ENCODE measurements around the gene PIK3R1. TPM values are rescaled to one million over a fixed set of nuclear protein-coding genes. Genes with fewer than 3 reads are reported as not detected.
"Not testable (repeated sequence)": the region's sequence is repeated elsewhere in the genome, so short reads cannot be mapped to it uniquely, and the experiment has no call there.

Gene PIK3R1
- total RNA-seq, 2 experiments from 2014 or later, result 41.0 to 44.3 TPM

DNA sequence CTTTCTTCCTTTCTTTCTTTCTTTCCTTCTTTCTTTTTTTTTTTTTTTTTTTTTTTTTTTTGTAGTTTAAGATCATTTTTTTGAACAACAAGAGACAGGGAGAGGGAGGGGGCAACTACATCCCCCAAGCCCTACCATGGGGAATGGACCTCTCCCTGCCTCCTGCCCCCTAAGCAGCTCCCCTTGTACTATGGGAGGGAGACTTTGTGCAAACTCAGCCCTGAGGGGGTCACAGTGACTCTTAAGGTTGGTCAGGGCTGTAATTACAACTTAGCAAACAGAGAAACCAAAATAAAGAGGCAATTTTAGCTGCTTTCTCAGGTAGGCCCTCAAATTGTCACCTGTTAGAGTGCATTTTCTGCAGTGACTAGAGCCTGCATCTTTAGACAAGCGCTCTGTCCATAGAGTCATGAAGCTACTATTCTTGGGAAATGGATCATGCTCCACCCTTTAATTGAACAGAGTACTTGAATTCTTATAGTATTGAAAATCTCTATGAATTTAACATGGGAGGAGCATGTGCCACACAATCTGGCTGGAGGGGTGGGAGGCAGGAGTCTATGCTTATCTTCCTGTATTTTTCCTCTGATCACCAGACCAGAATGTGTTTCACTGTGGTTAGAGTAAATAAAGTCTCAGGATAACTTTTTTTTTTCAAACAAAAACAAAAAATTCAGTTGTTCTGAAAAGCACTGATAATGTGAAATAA lies 24.3 kb upstream of the PIK3R1 start:
- ChIA-PET CTCF (interaction anchor here (0.7 kb wide), 1 partner anchor 453 kb away, joined by 4 read pairs; no protein-coding TSS in a partner anchor), POLR2A (no interaction called here)

DNA sequence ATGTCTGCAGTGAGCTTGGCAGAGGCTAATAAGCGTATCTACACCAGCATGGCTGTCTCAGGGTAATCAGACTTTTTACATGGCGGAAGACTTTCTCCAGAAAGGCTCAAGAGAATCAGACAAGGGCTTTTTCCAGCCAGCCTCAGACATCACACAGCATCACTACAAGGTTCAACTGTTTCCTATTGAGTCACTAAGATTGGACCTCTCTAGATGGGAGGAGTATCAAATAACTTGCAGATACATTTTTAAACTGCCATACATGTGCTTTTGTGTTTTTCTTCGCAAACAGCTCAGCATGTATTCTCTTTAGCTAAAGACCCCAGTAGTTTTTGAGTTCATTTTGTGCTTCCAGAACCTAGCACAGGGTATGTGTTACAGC lies 22.9 kb upstream of the PIK3R1 start:
- CTCF ChIA-PET, result no interaction called here
- POLR2A ChIA-PET, result no interaction called here

DNA sequence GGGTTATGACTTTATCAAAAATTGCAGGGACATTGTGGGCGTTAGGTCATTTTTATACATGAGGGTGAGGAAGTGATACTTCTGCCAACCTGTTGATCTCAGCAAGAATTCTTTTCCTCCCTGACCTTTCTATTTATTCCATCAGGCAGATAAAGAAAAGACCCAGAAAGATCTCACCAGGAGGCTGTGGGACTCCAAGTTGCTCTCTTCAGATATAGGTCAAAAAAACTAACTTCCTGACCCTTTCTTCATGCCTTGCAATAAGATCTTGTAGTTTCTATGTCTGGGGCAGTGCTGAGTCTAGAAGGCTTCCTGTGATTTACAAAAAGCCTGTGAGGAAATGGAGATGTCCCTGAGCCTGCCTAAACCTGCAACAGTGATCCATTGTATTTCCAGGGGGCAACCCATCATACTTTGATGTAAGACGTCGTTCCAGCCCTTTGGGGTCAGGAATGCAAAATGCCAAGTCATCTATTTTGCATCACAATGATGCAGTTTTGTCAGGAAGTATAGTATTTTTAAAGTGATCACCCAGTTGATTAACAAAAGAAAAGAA lies 22.0 kb upstream of the PIK3R1 start:
- ChIA-PET POLR2A (no interaction called here), CTCF (no interaction called here)

DNA sequence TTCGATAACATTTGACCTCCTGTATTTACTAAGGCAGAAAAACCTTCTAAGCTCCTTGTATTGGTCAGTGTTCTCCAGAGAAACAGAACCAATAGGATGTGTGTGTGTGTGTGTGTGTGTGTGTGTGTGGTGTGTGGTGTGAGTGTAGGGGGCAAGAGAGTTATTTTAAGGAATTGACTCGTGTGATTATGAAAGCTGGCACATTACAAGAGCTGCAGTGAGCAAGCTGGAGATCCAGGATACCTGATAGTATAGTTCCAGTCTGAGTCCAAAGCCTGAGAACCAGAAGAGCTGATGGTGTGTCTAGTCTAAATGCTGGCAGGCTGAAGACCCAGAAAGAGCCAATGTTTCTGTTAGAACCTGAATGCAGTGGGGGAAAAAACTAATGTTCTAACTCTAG lies 21.2 kb upstream of the PIK3R1 start:
- POLR2A ChIA-PET, result no interaction called here
- CTCF ChIA-PET, result no interaction called here

DNA sequence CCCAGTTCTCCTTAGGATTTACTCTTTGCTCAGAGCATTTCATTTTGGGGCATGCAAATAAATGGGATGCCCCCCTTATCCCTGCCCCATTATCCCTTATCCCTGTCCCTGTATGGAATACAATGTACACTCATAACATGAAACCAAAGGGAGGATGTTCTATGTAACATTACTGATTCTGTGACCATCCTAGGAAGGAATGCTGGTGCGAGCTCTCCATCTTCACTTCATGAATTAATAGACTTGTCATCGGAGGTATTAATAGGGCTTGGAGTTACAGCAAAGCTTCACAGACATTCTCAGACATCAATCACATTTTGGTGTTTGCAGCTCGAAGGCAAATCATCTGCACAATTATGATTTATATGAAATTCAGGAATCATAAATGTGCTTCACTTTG lies 20.4 kb upstream of the PIK3R1 start:
- ChIA-PET POLR2A (interaction anchor here (0.6 kb wide), 1 partner anchor 8 kb away, joined by 3 read pairs; no protein-coding TSS in a partner anchor), CTCF (no interaction called here)

DNA sequence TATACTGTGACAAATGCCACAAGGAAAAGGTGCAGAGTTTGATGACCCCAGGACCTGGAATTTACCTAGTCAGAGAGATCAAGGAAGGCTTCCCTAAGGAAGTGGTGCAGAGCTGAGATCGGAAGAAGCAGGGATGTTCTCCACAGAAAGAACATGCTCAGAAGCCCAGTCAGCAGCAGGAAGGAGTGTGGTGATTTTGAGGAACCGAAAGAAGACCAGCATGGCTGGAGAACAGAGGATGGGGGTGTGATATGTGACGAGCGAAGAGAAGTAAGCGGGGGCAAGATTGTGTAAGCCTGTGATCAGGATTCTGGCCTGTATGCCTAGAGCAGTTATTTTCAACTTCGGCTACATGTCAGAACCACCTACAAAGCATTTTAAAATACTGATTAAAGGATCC lies 18.7 kb upstream of the PIK3R1 start:
- CTCF ChIA-PET, result no interaction called here
- POLR2A ChIA-PET, result no interaction called here

DNA sequence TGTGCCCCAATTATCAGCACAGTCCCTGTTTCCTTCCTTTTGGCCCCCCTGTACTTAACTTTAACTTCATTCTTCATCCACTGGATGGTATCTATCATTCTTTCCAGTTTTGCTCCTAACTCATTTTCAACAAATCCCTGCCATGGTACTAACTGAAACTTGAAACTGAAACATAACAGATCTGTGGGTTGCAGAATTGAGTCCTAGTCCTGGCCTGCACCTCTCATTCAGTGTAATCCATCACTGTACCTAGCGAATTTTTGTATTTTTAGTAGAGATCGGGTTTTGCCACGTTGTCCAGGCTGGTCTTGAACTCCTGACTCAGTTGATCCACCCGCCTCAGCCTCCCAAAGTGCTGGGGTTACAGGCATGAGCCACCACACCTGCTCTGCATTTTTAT lies 15.3 kb upstream of the PIK3R1 start:
- ChIA-PET POLR2A (no interaction called here), CTCF (no interaction called here)

DNA sequence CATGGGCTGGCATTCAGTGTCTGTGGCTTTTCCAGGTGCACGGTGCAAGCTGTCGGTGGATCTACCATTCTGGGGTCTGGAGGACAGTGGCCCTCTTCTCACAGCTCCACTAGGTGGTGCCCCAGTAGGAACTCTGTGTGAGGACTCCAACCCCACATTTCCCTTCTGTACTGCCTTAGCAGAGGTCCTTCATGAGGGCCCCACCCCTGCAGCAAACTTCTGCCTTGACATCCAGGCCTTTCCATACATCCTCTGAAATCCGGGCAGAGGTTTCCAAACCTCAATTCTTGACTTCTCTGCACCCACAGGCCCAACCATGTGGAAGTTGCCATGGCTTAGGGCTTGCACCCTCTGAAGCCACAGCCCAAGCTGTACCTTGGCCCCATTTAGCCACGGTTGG lies 4.9 kb upstream of the PIK3R1 start:
- POLR2A ChIA-PET, CTCF ChIA-PET: not testable (repeated sequence)

DNA sequence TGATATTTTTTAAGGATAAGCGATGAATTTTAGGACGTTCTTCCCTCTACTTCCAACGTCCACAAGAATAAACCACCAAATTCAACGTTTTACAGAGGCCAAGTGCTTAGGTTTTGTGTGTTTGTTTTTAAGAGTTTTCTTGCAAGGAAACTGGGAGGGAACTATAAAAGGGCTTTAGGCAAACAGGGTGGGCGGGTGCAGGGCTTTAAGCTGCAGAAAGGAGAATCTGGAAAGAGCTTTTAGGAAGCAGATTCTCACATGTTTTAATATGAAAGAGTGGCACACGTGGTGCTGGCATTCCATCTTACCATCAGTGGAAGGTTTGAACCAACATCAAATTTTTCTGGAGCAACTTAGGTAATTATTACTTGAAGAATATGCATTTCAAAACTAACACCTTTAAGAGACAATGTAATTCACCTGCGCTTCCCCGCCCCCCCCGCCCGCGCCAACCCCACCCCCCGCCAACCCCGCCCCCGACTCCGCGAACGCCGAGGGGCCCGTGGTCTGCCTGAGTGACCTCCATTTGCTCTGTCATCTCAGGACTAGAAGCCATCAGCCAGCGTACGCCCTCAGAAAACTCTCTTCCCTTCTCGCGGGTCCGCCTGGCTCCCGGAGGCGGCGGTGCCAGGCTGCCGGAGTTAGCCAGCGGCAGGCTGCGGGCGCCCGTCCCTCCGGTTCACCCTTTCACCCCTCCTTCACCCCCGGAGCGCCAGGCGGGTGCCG lies 911 bp upstream of the PIK3R1 start:
- CTCF ChIA-PET, result interaction anchor here (1.0 to 3.3 kb wide), 4 partner anchors 24 to 993 kb away, joined by 3 to 20 read pairs (median 6); no protein-coding TSS in a partner anchor
- POLR2A ChIA-PET, result interaction anchor here (0.6 to 1.9 kb wide), 4 partner anchors 15 to 135 kb away, joined by 3 to 6 read pairs (median 4); no protein-coding TSS in a partner anchor

DNA sequence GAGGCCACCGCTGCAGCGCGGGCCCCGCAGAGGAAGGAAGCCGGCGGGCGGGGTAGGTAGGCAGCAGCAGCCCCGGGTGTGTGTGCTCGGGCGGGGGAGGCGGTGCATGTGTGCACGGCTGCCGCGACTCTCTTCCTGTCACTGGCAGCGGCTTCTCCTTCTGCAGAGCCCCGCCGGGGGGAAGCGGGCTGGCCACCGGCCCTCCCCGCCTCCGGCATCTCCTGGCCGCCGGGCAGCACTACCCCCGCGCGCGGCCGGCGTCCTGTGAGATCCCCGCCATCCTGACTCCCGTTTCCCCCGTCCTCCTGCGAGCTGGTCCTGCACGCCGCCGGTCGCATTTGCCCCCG lies 315 bp downstream of the PIK3R1 start:
- POLR2A ChIA-PET, result interaction anchor here (0.8 to 2.0 kb wide), 12 partner anchors 11 to 218 kb away, joined by 3 to 10 read pairs (median 4); no protein-coding TSS in a partner anchor
- CTCF ChIA-PET, result interaction anchor here (1.0 to 3.3 kb wide), 7 partner anchors 9 to 994 kb away, joined by 3 to 20 read pairs (median 6); no protein-coding TSS in a partner anchor

DNA sequence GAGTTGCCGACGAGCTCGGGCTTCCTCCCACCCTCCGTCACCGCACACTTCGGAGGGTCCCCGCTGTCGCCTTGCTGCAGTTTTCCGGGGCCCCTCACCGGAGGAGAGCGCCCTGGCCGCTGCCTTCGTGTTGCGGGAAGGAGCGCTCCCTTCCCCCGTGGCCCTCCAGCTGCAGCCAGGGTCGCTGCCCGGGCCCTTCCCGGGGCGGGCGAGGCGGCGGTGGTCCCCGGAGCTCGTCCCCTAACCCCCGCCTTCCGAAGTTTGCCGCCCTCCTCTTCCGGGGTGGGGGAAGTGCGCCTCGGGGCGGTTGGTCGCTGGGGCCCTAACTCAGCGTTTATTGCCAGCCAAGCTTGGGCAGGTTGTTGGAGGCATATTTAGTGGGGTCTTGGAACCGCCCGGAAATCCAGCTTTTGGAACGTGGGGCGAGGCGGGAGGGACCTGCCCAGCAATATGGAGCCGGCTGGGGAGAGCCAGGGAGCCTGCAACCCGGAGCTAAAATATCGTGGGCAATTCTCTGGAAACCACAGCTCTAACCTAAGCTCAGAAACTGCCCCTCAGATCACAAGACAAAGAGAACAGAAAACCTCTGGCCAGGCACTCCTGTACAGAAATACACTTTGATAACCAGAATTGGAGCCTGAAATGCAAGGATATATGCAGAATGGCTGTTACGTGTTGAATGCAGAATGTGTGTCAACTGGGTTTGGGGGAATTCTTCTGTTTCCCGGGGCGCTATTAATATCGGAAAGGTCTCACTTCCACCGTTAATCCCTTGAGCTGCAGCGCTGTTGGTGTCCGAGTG lies 890 bp downstream of the PIK3R1 start:
- ChIA-PET POLR2A (interaction anchor here (0.6 to 2.0 kb wide), 12 partner anchors 11 to 218 kb away, joined by 3 to 10 read pairs (median 4); no protein-coding TSS in a partner anchor), CTCF (interaction anchor here (1.0 to 3.3 kb wide), 6 partner anchors 8 to 70 kb away, joined by 4 to 20 read pairs (median 6); no protein-coding TSS in a partner anchor)

DNA sequence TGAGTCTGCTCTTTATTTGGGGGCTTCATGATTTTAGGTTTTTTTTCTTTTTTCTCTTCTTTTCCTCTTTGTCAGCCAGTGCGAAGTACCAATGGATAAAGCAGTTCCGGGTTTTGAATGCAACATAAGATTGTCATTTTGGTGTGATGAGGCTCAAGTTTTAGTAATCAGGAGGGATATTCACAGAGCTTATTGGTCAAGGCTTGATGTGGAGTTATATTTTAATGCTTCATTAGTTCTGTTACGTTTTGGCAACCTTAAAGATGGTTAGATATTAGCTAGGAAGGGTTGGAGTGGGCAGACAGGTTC lies 1.4 kb downstream of the PIK3R1 start:
- ChIA-PET CTCF (interaction anchor here (1.7 to 3.3 kb wide), 3 partner anchors 22 to 56 kb away, joined by 6 to 20 read pairs (median 7); no protein-coding TSS in a partner anchor), POLR2A (interaction anchor here (0.6 to 2.0 kb wide), 4 partner anchors 10 to 86 kb away, joined by 3 to 10 read pairs (median 4); no protein-coding TSS in a partner anchor)

DNA sequence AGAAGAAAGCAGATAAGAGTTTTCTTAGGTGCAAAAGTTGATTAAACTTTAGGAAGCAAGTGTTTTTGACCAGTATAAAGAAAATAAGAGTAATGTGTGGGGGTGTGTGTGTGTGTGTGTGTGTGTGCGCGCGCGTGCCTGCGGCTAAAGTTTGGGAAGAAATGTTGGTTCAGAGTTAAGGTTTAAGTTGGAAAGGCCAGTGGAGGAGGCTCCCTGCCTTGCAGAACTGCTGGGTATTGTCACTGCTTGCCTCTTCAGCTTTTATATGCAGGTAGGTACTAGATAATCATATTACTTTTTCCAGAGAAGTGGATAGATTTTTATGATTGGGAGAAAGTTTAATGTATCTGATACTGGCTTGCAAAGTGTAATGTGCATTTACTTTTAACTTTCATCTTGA lies 2.0 kb downstream of the PIK3R1 start:
- POLR2A ChIA-PET, result no interaction called here
- CTCF ChIA-PET, result interaction anchor here (1.7 to 3.3 kb wide), 3 partner anchors 22 to 55 kb away, joined by 6 to 20 read pairs (median 7); no protein-coding TSS in a partner anchor

DNA sequence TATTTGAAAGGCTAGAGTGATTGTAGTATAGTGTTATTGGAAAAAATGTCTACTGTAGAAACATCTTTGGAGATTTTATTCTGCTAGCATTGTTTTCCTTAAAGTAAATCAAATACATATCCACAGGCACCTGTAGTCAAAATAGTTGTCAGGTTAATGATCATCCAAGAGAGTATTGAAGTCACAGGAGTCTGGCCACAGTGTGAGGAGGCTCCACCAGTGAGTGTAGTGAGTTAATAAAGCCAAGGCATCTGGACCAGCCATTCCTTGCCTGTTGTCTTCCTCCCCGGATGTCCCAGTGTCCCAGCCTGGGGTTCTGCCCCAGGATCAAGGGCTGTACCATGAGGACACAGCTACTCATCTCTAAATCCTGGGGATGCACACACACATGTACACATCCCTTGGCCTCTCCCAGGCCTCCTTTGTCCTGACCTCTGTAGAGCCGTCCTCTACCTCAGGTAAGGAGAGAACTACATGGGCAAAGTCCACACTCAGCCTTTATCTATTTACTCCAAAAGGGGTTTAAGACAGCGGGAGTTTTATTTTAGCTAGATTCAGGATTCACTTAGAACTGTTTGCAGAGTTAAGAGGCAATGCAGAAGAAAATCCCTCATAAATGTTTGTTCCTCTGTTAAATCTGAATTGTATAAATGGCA lies 3.7 kb downstream of the PIK3R1 start:
- CTCF ChIA-PET, result no interaction called here
- POLR2A ChIA-PET, result no interaction called here

DNA sequence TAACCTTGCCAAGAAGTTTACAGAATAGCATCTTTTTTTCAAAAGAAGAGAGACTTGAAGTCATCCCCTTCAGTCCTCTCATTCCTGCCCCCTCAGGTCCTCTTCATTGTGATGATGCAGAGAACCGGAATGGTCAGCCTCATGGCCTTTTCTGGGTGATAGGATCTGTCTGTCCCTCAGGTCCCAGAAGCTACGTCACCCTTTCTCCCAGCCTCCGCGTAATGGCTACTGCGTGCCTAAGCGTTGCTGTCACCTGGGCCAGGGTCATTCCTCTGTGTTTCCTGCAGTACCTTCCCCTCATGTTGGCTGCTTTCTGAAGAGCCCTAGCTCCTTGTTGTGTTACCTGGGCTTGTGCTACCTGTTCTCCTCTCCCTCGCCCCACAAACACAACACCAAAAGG lies 4.7 kb downstream of the PIK3R1 start:
- ChIA-PET POLR2A (no interaction called here), CTCF (no interaction called here)

DNA sequence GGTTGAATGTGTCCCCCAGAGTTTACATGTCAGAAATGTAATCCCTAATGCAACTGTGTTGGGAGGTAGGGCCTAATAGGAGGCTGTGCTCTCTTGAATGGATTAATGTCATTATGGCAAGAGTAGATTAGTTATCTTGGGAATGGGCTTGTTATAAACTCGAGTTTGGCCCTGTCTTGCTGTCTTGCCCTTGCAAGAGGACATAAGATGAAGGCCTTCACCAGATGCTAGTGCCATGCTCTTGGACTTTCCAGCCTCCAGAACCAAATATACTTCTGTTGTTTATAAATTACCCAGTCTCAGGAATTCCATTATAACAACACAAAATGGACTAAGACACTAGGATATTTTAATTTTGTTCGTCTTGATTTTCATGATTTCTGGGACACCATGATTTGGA lies 5.4 kb downstream of the PIK3R1 start:
- CTCF ChIA-PET, result no interaction called here

DNA sequence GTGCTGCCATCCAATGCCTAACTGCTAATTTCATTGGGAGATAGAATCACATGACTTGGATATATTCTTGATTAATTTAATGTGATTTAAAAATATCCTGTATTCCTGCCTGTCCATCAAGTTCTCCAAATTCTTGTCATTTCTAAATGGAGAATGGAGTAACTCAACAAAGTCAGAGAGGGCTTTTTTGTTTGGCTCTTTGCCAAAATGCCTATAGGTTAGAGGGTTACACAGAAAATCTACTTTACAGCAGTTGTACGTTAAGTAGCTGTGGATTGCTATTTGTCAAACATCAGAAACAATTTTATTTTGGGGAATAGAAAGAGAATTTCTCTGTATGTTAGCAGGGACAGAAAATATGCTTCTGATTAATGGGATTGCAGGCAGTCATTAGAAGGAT lies 5.9 kb downstream of the PIK3R1 start:
- POLR2A ChIA-PET, result no interaction called here
- CTCF ChIA-PET, result no interaction called here

More for the DNA sequence above, 5.4 kb downstream of the PIK3R1 start:
- POLR2A ChIA-PET, result no interaction called here

DNA sequence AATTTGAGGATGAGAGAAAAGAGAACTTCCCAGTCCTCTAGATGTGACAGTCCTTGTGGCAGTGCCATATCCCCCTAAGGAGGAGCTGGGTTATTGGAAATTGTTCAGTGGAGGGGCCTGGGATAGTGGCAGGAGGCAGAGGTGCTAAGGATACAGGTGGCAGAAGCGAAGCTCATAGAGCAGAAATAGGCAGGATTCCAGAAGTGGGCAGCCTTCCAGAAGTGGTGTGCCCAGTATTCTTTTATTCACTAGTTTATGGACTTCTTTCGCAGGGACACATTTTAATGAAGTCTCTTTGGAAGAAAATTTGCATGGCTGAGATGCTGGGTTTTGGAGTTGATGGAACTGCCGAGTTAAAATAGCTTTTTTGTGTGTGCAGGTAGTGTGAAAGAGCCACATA lies 6.8 kb downstream of the PIK3R1 start:
- POLR2A ChIA-PET, result no interaction called here
- CTCF ChIA-PET, result no interaction called here

DNA sequence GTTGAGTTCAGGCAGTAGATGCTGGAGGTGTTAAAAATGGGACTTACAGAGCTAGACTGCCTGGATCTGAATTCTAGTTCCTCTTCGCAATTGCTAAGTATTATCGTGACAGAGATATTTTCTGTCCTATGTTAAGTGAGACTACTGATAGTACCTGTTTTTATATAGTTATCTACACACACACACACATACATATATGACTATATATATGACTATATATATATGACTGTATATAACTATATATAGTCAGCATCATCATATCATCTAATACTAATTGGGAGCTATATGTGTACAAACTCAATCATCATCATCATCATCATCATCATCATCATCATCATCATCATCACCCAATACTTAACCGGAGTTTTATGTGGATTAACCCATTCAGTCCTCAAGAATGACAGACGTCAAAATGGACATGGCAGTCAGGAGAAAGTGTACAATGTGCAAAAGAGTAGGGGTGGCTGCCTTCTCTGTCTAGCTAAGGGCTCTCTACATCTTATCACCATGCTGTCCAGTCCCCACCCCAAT lies 7.3 kb downstream of the PIK3R1 start:
- CTCF ChIA-PET, result no interaction called here
- POLR2A ChIA-PET, result no interaction called here

Measured in activated CD8-positive, alpha-beta memory T cell treated with anti-CD3 and anti-CD28 coated beads for 36 hours (primary cell).